Activated CD4-positive, alpha-beta T cell treated with anti-CD3 and anti-CD28 coated beads, Interleukin-2, amount 10 ng/mL, durations not matched to agents 24 days and 14 days (primary cell): Measurements from ENCODE around the gene ICAM4. TPM values are rescaled to one million over a fixed set of nuclear protein-coding genes. Genes with fewer than 3 reads are reported as not detected.
"Not testable (repeated sequence)": the region's sequence is repeated elsewhere in the genome, so short reads cannot be mapped to it uniquely, and the experiment has no call there.

Experiments
- DNase-seq: peaks from one replicate; pipeline ENCODE4 v3.0.0; 2022
- H3K27ac Mint-ChIP-seq: one replicate; pipeline ENCODE4 v1.8.0; 2022; ENCODE audit warnings: mild to moderate bottlenecking, mixed read lengths
- H3K27me3 Mint-ChIP-seq: one replicate; pipeline ENCODE4 v1.8.0; 2022; ENCODE audit warnings: mixed read lengths
- H3K36me3 Mint-ChIP-seq: one replicate; pipeline ENCODE4 v1.8.0; 2022; ENCODE audit warnings: low read depth, mild to moderate bottlenecking, mixed read lengths
- H3K4me1 Mint-ChIP-seq: one replicate; pipeline ENCODE4 v1.8.0; 2021; ENCODE audit warnings: mixed read lengths
- H3K4me3 Mint-ChIP-seq: one replicate; pipeline ENCODE4 v1.8.0; 2022; ENCODE audit warnings: mild to moderate bottlenecking, moderate library complexity, mixed read lengths
- H3K9me3 Mint-ChIP-seq: one replicate; pipeline ENCODE4 v1.8.0; 2021; ENCODE audit warnings: mixed read lengths
- intact Hi-C: fragments of 100-400 bp; cut with micrococcal nuclease; formaldehyde crosslinking; loops from one replicate; pipeline ENCODE4 v1.15.1; 2023
- total RNA-seq: library from RNA; stranded (reverse); gene quantifications from 2 replicates; pipeline ENCODE4 v1.2.3, GENCODE V29; 2022

The ICAM4 gene
- total RNA-seq, 1 donor from 2014 or later = 0.79 TPM

- Mint-ChIP-seq H3K9me3 (no peaks in the 10 kb centered on the region), H3K27me3 (no peaks in the 10 kb centered on the region), H3K4me3 (no peak overlapping the region), H3K27ac (no peak overlapping the region), H3K4me1 (peaks cover 15% of the 10 kb centered on the region), H3K36me3 (peaks cover 49% of the 10 kb centered on the region)
- intact Hi-C loops = no loop called here
- DNase-seq = no peak
Measured at GRCh38 chr19:10328558-10329429, 42.0 kb downstream of the ICAM4 start.

GRCh38 chr19:10329555-10329954, 42.8 kb downstream of the ICAM4 start:
- no peak for DNase-seq
- Mint-ChIP-seq H3K4me3 (no peak overlapping the region), H3K36me3 (peaks cover 44% of the 10 kb centered on the region), H3K27ac (no peak overlapping the region), H3K27me3 (no peaks in the 10 kb centered on the region), H3K9me3 (no peaks in the 10 kb centered on the region), H3K4me1 (peaks cover 18% of the 10 kb centered on the region)
- intact Hi-C loops = no loop called here

DNA sequence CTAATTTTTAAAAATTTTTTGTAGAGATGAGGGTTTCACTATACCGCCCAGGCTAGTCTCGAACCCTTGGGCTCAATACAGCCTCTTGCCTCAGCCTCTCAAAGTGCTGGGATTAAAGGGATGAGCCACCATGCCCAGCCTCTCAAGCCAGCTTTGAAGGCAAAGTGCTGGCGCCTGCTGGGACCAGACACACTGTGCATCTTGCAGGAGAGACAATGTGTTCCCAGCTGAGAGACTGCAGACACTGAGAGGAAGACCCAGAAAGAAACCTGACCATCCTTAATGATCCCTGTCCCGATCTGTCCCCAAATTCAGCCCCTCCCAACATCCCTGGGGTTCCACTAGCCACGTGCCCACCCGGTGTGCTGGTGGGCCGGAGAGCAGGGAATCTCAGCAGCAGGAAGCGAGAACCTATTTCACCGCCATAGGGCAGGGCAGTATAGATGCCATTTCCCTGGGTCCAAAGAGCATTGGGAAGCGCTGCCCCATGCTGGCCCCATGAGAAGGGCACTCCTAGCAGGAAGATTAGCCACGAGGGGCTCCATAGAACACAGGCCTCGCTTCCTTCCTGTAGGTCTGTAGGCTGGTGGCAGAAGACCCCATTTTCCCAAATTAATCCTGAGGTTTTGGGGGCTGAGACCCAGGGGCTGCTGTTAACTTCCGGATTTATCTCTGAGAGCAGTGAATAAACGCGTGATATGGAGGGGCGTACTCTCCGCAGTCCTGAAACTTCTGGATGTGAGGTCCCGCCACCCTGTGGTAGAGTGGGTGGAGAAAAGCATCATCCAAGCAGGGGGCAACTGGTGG, 45.6 kb downstream of the ICAM4 start:
- no peak for DNase-seq
- peaks cover 21% of the 10 kb centered on the region for H3K4me1 Mint-ChIP-seq
- no peaks in the 10 kb centered on the region for H3K27me3 Mint-ChIP-seq
- H3K4me3 Mint-ChIP-seq = peak overlapping the region; percentile 96
- peak overlapping the region; percentile 96 for H3K27ac Mint-ChIP-seq
- intact Hi-C loops = loop anchor here (2.0 to 10.0 kb wide), 4 partner anchors 48 to 138 kb away; partner anchors contain the start of genes CDC37, DNMT1, ICAM1 and TYK2
- no peaks in the 10 kb centered on the region for H3K9me3 Mint-ChIP-seq
- peaks cover 43% of the 10 kb centered on the region for H3K36me3 Mint-ChIP-seq

DNA sequence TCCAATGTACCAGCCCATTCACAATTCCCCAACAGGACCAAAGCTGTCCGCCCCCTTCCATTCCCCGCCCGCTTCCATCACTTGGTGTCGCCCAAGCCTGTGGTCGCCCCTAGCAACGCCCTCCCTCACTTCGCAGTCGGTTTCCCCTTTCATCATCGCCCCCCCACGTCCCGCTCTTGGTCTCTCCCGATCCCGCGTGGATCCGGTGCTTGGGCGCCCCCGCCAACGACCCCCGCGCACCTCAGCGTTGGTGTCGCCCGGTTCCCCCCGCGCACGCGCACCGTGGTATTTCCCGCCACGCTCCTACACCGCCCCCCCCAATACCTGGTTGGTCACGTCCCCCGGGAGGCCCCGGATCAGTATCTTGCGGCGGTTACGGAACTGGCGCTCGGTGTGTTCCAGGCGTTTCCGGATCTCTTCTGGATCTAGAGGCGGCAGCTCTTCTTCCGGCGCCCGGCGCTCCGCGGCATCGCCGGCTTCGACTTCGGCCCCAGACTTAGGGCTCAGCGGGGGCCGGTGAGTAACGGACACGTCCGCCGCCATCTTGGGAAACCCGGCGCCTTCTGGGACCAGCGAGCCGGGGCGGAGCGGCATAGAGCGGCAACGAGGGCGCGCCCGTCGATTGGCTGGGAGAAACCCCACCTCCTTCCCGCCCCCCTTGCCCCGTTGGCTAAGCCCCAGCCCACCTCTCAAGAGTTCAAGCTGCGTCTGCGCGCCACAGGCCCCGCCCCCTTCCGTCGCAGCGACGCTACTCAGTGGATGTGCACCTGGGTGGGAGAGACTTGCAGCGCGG, 46.4 kb downstream of the ICAM4 start, which contains the start of gene RAVER1:
RAVER1 (minus strand) TSS at position 565 of the 793 bp plus-strand sequence; CDS start at position 543, 22 bp downstream.
- intact Hi-C loops = loop anchor here (2.0 to 10.0 kb wide), 4 partner anchors 48 to 138 kb away; partner anchors contain the start of genes CDC37, DNMT1, ICAM1 and TYK2

DNA sequence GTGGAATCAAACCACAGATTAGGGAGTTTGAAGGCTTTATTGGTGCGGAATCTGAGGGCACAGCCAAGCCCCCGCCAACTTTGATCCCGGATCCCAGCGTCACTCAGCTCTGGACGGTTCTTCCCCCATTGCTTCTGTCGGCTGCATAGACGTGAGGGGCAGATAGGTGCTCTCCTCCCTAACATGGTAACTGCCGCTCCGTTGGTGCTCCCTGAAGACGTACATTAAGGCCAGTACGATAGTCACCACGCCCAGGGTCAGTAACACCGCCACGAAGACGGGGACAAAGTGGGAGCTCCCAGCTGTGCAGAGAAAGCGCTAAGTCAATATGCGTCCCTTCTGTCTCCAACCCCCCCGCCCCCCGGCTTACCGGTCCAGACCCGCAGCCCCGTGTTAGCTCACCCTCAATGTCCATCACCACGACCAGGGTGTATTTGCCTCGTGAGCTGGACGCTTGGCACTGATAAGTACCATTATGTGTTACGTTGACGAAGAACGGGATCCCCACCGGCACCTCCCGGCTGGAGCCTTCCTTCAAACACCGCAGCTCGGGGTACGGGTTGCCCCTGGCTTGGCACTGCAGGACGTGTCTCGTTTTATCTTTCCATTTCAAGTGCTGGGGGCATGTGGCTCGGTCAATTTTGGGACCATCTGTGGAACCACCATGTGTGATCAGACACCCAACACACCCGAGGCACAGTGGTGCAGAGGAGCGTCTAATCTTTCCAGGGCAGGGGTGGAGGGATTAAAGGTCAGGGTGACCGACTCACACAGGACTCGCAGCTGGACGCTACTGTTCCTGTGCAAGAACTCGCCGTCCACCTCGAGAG, 47.2 kb downstream of the ICAM4 start:
- Mint-ChIP-seq H3K27ac (peak overlapping the region; percentile 96), H3K27me3 (no peaks in the 10 kb centered on the region), H3K4me1 (peaks cover 29% of the 10 kb centered on the region), H3K9me3 (no peaks in the 10 kb centered on the region), H3K36me3 (peaks cover 41% of the 10 kb centered on the region), H3K4me3 (peak overlapping the region; percentile 96)
- intact Hi-C loops = loop anchor here (2.0 to 10.0 kb wide), 4 partner anchors 47 to 139 kb away; partner anchors contain the start of genes CDC37, DNMT1, ICAM1 and TYK2
- peak; percentile 62 for DNase-seq

More for the DNA sequence above, 46.4 kb downstream of the ICAM4 start, which contains the start of gene RAVER1:
- no peaks in the 10 kb centered on the region for H3K27me3 Mint-ChIP-seq
- peak; percentile 99 for DNase-seq
- peak within 1 kb of the TSS; percentile 96 for H3K27ac Mint-ChIP-seq
- peaks cover 21% of the 10 kb centered on the region for H3K4me1 Mint-ChIP-seq
- peak within 1 kb of the TSS; percentile 96 for H3K4me3 Mint-ChIP-seq
- H3K36me3 Mint-ChIP-seq = peaks cover 39% of the 10 kb centered on the region
- H3K9me3 Mint-ChIP-seq = no peaks in the 10 kb centered on the region

DNA sequence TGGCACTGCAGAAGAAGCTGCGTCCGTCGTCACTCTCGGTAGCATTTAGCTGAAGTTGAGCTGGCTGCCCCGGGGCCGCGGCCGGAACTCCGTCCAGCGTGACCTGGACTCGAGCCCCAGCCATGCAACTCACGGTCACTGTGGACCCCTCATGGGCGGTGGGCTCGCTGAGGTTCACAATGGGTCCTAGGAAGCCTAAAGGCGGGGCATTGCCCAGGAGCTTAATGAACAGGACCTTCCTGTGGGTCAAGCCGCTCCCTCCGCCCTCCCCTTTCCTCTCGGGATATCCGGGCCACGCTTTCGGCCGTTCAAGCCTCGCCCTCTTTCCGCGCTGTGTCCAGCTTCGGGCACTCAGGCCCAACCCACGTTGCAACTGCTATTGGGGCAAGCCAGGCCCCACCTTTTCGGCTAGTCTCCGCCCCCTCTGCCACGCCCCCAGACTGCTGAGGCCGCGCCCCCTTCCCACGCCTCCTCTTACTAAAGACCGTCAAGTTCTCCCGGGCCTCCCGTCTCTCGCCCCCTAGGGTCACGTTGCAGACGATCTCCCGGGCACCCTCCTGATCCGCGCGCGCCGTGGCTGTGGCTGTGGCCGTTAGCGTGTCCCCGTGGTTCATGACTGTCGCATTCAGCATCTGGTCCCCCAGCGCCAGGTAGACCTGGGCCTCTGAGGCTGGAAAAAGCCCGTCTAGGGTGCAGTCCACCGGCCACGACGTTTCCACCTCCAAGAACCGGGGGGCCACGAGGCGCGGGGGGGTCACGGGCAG, 48.0 kb downstream of the ICAM4 start:
- peaks cover 35% of the 10 kb centered on the region for H3K4me1 Mint-ChIP-seq
- H3K27ac Mint-ChIP-seq = no peak overlapping the region

GRCh38 chr19:10335352-10335985, 48.7 kb downstream of the ICAM4 start:
- Mint-ChIP-seq H3K9me3 (no peaks in the 10 kb centered on the region), H3K27ac (no peak overlapping the region), H3K36me3 (peaks cover 30% of the 10 kb centered on the region), H3K4me3 (no peak overlapping the region), H3K4me1 (peaks cover 39% of the 10 kb centered on the region), H3K27me3 (no peaks in the 10 kb centered on the region)
- no peak for DNase-seq
- intact Hi-C loops = loop anchor here (10.0 kb wide), 1 partner anchor 141 kb away; the partner anchor contains the start of gene DNMT1

More for the DNA sequence above, 48.0 kb downstream of the ICAM4 start:
- Mint-ChIP-seq H3K4me3 (peak overlapping the region; percentile 96), H3K36me3 (peaks cover 37% of the 10 kb centered on the region), H3K9me3 (no peaks in the 10 kb centered on the region), H3K27me3 (no peaks in the 10 kb centered on the region)
- DNase-seq = peak; percentile 83
- intact Hi-C loops = loop anchor here (10.0 kb wide), 1 partner anchor 140 kb away; the partner anchor contains the start of gene DNMT1

- intact Hi-C loops = loop anchor here (10.0 kb wide), 1 partner anchor 142 kb away; the partner anchor contains the start of gene DNMT1
- not testable (repeated sequence) for DNase-seq, H3K4me3 Mint-ChIP-seq, H3K9me3 Mint-ChIP-seq, H3K27me3 Mint-ChIP-seq
- Mint-ChIP-seq H3K36me3 (peaks cover 27% of the 10 kb centered on the region), H3K4me1 (peaks cover 42% of the 10 kb centered on the region), H3K27ac (peak overlapping the region; percentile 41)
Measured at GRCh38 chr19:10336725-10337124, 50.0 kb downstream of the ICAM4 start.

Other genes starting within 250 kb of the ICAM4 start
- gene SHFL, start 200.6 kb upstream of the ICAM4 start, total RNA-seq = 56.0 and 60.5 TPM in 2 replicates
- 9.9 and 11.4 TPM in 2 replicates for gene ANGPTL6, start 184.3 kb upstream of the ICAM4 start, total RNA-seq
- gene PPAN, start 180.6 kb upstream of the ICAM4 start, total RNA-seq = 222 and 232 TPM in 2 replicates
- 61.1 and 62.5 TPM in 2 replicates for gene P2RY11, start 175.3 kb upstream of the ICAM4 start, total RNA-seq
- 335 and 341 TPM in 2 replicates for gene EIF3G, start 167.1 kb upstream of the ICAM4 start, total RNA-seq
- 410 and 414 TPM in 2 replicates for gene DNMT1, start 92.0 kb upstream of the ICAM4 start, total RNA-seq
- gene S1PR2, start 55.6 kb upstream of the ICAM4 start, total RNA-seq = 14.3 and 14.7 TPM in 2 replicates
- gene MRPL4, start 34.7 kb upstream of the ICAM4 start, total RNA-seq = 163 and 174 TPM in 2 replicates
- 81.5 and 82.1 TPM in 2 replicates for gene ICAM1, start 15.8 kb upstream of the ICAM4 start, total RNA-seq
- 3.0 and 3.8 TPM in 2 replicates for gene ICAM5, start 3.0 kb downstream of the ICAM4 start, total RNA-seq
- gene ZGLP1, start 22.9 kb downstream of the ICAM4 start, total RNA-seq = 2.0 and 2.8 TPM in 2 replicates
- 23.9 and 24.9 TPM in 2 replicates for gene FDX2, start 29.1 kb downstream of the ICAM4 start, total RNA-seq
- gene RAVER1, start 46.6 kb downstream of the ICAM4 start, total RNA-seq = 96.1 and 108 TPM in 2 replicates
- gene ICAM3, start 52.7 kb downstream of the ICAM4 start, total RNA-seq = 104 and 108 TPM in 2 replicates
- gene TYK2, start 93.6 kb downstream of the ICAM4 start, total RNA-seq = 244 and 255 TPM in 2 replicates
- 304 and 310 TPM in 2 replicates for gene CDC37, start 116.6 kb downstream of the ICAM4 start, total RNA-seq
- 55.3 and 58.0 TPM in 2 replicates for gene PDE4A, start 133.6 kb downstream of the ICAM4 start, total RNA-seq
- 81.0 and 82.1 TPM in 2 replicates for gene KEAP1, start 216.4 kb downstream of the ICAM4 start, total RNA-seq
- gene S1PR5, start 230.5 kb downstream of the ICAM4 start, total RNA-seq = not detected in 2 replicates